Left renal pelvis (tissue), 4 donors: ENCODE data around the gene QKI. TPM values are rescaled to one million over a fixed set of nuclear protein-coding genes. Genes with fewer than 3 reads are reported as not detected.
A peak's percentile ranks its signal among the peaks of the same experiment; 100 is the strongest.
"Not testable (repeated sequence)": the region's sequence is repeated elsewhere in the genome, so short reads cannot be mapped to it uniquely, and the experiment has no call there.

Experiments used
- DNase-seq, 4 donors: peaks; one replicate each; pipeline ENCODE4 v3.0.0-alpha.2; 2013; ENCODE audit warnings: low read depth in 4 of 4, low spot score in 3 of 4
- polyA plus RNA-seq, 4 donors: library from polyadenylated mRNA; unstranded; fragments of 120-200 nt; gene quantifications; one replicate each; pipeline ENCODE4 v1.2.1, GENCODE V29; 2013; ENCODE audit not compliant: insufficient read length in 4 of 4

QKI gene
- polyA plus RNA-seq, 4 donors: 159 to 228 (median 212) TPM

GRCh38 chr6:163437466-163437865 is 22.9 kb downstream of the QKI start:
- no peak for DNase-seq

GRCh38 chr6:163438298-163438939 is 23.9 kb downstream of the QKI start:
- no peak for DNase-seq

- no peak for DNase-seq
Observed at GRCh38 chr6:163438940-163439335, 24.4 kb downstream of the QKI start.

- not testable (repeated sequence) for DNase-seq
Observed at GRCh38 chr6:163439390-163439789, 24.9 kb downstream of the QKI start.

- no peak for DNase-seq
Observed at GRCh38 chr6:163439997-163440396, 25.5 kb downstream of the QKI start.

GRCh38 chr6:163442336-163442735 is 27.8 kb downstream of the QKI start:
- DNase-seq: no peak

GRCh38 chr6:163444077-163444476 is 29.6 kb downstream of the QKI start:
- DNase-seq: no peak

GRCh38 chr6:163446549-163446948 is 32.0 kb downstream of the QKI start:
- no peak for DNase-seq

GRCh38 chr6:163449076-163449475 is 34.6 kb downstream of the QKI start:
- no peak for DNase-seq

- DNase-seq: no peak
Observed at GRCh38 chr6:163454425-163454824, 39.9 kb downstream of the QKI start.

- no peak for DNase-seq
Observed at GRCh38 chr6:163455552-163455951, 41.0 kb downstream of the QKI start.

GRCh38 chr6:163457637-163458561 is 43.4 kb downstream of the QKI start:
- no peak for DNase-seq

- DNase-seq: no peak
Observed at GRCh38 chr6:163459007-163459406, 44.5 kb downstream of the QKI start.

GRCh38 chr6:163459536-163459935 is 45.0 kb downstream of the QKI start:
- DNase-seq: no peak

GRCh38 chr6:163460307-163460782 is 45.8 kb downstream of the QKI start:
- peak in 1 of 4 donors; percentile 5 for DNase-seq

GRCh38 chr6:163461696-163462095 is 47.2 kb downstream of the QKI start:
- DNase-seq: no peak

- no peak for DNase-seq
Observed at GRCh38 chr6:163463180-163463579, 48.7 kb downstream of the QKI start.

GRCh38 chr6:163463795-163464194 is 49.3 kb downstream of the QKI start:
- no peak for DNase-seq

GRCh38 chr6:163466839-163467390 is 52.4 kb downstream of the QKI start:
- no peak for DNase-seq

- no peak for DNase-seq
Observed at GRCh38 chr6:163468738-163469137, 54.2 kb downstream of the QKI start.

- DNase-seq: no peak
Observed at GRCh38 chr6:163469459-163469985, 55.0 kb downstream of the QKI start.
